Measurements from ENCODE around the gene B4GALT1. TPM values are rescaled to one million over a fixed set of nuclear protein-coding genes. Genes with fewer than 3 reads are reported as not detected.

Gene B4GALT1
- total RNA-seq, 1 experiment from 2014 or later, result 15.7 TPM

DNA sequence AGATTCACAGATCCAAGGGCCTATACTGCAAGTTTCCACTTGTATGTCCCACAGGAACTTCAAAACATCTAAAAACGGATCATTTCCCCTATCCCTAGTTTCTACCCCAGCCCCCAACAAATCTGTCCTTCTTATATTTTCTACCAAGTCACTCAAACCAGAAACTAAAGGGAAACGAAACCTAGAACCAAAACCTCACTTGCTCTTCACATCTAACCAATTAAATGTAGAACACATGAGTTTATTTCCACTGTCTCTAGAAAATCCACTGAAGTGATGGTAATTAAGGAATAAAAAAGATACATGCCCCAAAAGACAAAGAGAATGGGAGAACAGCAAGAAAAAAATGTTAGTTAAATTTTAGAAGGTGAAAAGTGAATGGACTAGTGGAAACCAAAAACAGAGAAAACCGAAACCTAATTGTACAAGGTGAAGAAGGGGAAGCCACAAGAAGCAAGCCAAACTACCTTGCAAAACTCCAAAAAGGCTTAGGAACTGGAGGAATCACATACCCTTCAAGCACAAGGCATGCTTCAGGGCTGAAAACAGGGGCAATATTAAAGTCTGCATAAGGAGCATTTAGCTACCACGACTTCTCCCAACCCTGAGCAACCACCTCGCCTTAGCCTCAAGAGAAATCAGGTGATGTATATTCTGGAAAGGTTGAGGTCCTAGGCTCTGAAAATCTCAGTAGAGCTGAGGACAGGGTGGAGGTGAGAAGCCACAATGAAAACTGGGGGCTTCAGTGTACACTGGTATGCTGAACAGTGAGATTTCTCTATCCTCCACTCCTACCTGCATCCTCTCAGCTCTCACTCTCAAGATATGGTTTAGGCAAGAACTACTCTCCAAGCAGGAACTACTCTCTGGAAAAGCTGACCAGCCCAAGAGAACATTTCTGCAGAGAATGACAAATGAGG is 101.7 kb downstream of the B4GALT1 start:
- DNase-seq, result no peak
- H3K4me1 ChIP-seq, result no peaks in the 10 kb centered on the region
- H3K27ac ChIP-seq, result no peak overlapping the region
- H3K4me3 ChIP-seq, result no peak overlapping the region
- peaks cover 44% of the 10 kb centered on the region for H3K36me3 ChIP-seq
- H3K27me3 ChIP-seq, result no peaks in the 10 kb centered on the region
- H3K9me3 ChIP-seq (replicated peaks), result no peaks in the 10 kb centered on the region

Other genes with a start within 250 kb of the B4GALT1 start
- 32.0 and 32.3 TPM in 2 replicates for gene APTX, start 165.7 kb downstream of the B4GALT1 start, total RNA-seq (2014; rRNA removed; shearing (Covaris generic))
- 239 and 246 TPM in 2 replicates for gene DNAJA1, start 142.1 kb downstream of the B4GALT1 start, total RNA-seq (2014; rRNA removed; shearing (Covaris generic))
- 30.0 and 30.4 TPM in 2 replicates for gene SMU1, start 90.7 kb downstream of the B4GALT1 start, total RNA-seq (2014; rRNA removed; shearing (Covaris generic))
- not detected in 2 replicates for gene SPINK4, start 72.8 kb upstream of the B4GALT1 start, total RNA-seq (2014; rRNA removed; shearing (Covaris generic))
- 48.2 and 58.4 TPM in 2 replicates for gene BAG1, start 97.4 kb upstream of the B4GALT1 start, total RNA-seq (2014; rRNA removed; shearing (Covaris generic))
- 67.6 and 74.5 TPM in 2 replicates for gene CHMP5, start 97.7 kb upstream of the B4GALT1 start, total RNA-seq (2014; rRNA removed; shearing (Covaris generic))
- gene NFX1, start 123.2 kb upstream of the B4GALT1 start, total RNA-seq (2014; rRNA removed; shearing (Covaris generic)), result 22.2 and 22.6 TPM in 2 replicates
- 0.05 and 0.32 TPM in 2 replicates for gene AQP7, start 235.2 kb upstream of the B4GALT1 start, total RNA-seq (2014; rRNA removed; shearing (Covaris generic))

All from SJCRH30 (cell line).